ENCODE data around the gene RHOB.

RHOB gene

GRCh38 chr2:20451000-20451290, 4.1 kb downstream of the RHOB start:
- TF ChIP-seq TAF1 (IDR thresholded peaks at IDR 0.05; ENCODE audit: borderline replicate concordance, insufficient read depth, low read length) (no peak), SIN3A (IDR thresholded peaks at IDR 0.05; ENCODE audit: borderline replicate concordance, insufficient read depth, low read length) (no peak), POLR2AphosphoS5 (IDR thresholded peaks at IDR 0.05; ENCODE audit: low read depth, low read length) (no peak), FOXP2 (optimal IDR thresholded peaks at IDR 0.05; ENCODE audit: borderline replicate concordance, extremely low read depth, extremely low read length, insufficient read depth) (no peak)
- TF ChIP-seq, protein P1, sequence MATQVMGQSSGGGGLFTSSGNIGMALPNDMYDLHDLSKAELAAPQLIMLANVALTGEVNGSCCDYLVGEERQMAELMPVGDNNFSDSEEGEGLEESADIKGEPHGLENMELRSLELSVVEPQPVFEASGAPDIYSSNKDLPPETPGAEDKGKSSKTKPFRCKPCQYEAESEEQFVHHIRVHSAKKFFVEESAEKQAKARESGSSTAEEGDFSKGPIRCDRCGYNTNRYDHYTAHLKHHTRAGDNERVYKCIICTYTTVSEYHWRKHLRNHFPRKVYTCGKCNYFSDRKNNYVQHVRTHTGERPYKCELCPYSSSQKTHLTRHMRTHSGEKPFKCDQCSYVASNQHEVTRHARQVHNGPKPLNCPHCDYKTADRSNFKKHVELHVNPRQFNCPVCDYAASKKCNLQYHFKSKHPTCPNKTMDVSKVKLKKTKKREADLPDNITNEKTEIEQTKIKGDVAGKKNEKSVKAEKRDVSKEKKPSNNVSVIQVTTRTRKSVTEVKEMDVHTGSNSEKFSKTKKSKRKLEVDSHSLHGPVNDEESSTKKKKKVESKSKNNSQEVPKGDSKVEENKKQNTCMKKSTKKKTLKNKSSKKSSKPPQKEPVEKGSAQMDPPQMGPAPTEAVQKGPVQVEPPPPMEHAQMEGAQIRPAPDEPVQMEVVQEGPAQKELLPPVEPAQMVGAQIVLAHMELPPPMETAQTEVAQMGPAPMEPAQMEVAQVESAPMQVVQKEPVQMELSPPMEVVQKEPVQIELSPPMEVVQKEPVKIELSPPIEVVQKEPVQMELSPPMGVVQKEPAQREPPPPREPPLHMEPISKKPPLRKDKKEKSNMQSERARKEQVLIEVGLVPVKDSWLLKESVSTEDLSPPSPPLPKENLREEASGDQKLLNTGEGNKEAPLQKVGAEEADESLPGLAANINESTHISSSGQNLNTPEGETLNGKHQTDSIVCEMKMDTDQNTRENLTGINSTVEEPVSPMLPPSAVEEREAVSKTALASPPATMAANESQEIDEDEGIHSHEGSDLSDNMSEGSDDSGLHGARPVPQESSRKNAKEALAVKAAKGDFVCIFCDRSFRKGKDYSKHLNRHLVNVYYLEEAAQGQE (IDR thresholded peaks at IDR 0.05; ENCODE audit: insufficient read depth in 1 of 2, low read depth in 2 of 2, low read length in 2 of 2) = no peak

- TF ChIP-seq TAF1 (IDR thresholded peaks at IDR 0.05; ENCODE audit: borderline replicate concordance, insufficient read depth, low read length) (no peak), POLR2AphosphoS5 (IDR thresholded peaks at IDR 0.05; ENCODE audit: low read depth, low read length) (no peak), FOXP2 (optimal IDR thresholded peaks at IDR 0.05; ENCODE audit: borderline replicate concordance, extremely low read depth, extremely low read length, insufficient read depth) (no peak), SIN3A (IDR thresholded peaks at IDR 0.05; ENCODE audit: borderline replicate concordance, insufficient read depth, low read length) (no peak)
- TF ChIP-seq, protein P1 (IDR thresholded peaks at IDR 0.05; ENCODE audit: insufficient read depth in 1 of 2, low read depth in 2 of 2, low read length in 2 of 2) = no peak
Measured at GRCh38 chr2:20451341-20451740, 4.5 kb downstream of the RHOB start.

- TF ChIP-seq, protein P1 (IDR thresholded peaks at IDR 0.05; ENCODE audit: insufficient read depth in 1 of 2, low read depth in 2 of 2, low read length in 2 of 2) = no peak
- TF ChIP-seq FOXP2 (optimal IDR thresholded peaks at IDR 0.05; ENCODE audit: borderline replicate concordance, extremely low read depth, extremely low read length, insufficient read depth) (no peak), SIN3A (IDR thresholded peaks at IDR 0.05; ENCODE audit: borderline replicate concordance, insufficient read depth, low read length) (no peak), POLR2AphosphoS5 (IDR thresholded peaks at IDR 0.05; ENCODE audit: low read depth, low read length) (no peak), TAF1 (IDR thresholded peaks at IDR 0.05; ENCODE audit: borderline replicate concordance, insufficient read depth, low read length) (no peak)
Measured at GRCh38 chr2:20451761-20452499, 5.1 kb downstream of the RHOB start.

DNA sequence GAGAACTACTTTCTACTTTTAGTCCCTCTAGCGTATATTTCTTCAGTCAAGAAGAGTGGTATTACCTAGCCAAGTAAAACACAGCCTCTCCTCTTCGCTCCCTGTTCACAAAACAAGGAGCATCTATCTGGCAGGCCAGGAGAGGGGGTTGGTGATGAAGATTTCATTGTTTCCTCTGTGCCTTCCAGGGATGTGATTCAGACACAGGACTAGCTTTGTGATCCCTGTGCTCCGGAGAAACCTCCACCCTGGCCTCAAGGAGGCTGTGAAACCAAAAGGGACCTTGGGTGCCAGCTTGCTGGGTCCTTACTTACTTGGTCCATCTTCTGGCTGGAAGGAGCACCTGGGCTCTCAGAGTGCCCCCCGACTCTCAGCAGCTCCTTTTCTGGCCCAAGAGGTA, 5.7 kb downstream of the RHOB start:
- TF ChIP-seq POLR2AphosphoS5 (IDR thresholded peaks at IDR 0.05; ENCODE audit: low read depth, low read length) (no peak), FOXP2 (optimal IDR thresholded peaks at IDR 0.05; ENCODE audit: borderline replicate concordance, extremely low read depth, extremely low read length, insufficient read depth) (no peak), TAF1 (IDR thresholded peaks at IDR 0.05; ENCODE audit: borderline replicate concordance, insufficient read depth, low read length) (no peak), SIN3A (IDR thresholded peaks at IDR 0.05; ENCODE audit: borderline replicate concordance, insufficient read depth, low read length) (no peak)
- TF ChIP-seq, protein P1 (IDR thresholded peaks at IDR 0.05; ENCODE audit: insufficient read depth in 1 of 2, low read depth in 2 of 2, low read length in 2 of 2) = no peak

Data from PFSK-1 (cell line).